NOMO-1 treated with dmso at 0.1 percent for 144 hours (cell line): ENCODE measurements around the gene CHCHD10.
"Not testable (repeated sequence)": the region's sequence is repeated elsewhere in the genome, so short reads cannot be mapped to it uniquely, and the experiment has no call there.

ENCODE experiments used
- DNase-seq: peaks from one replicate; lab custom pipeline; 2025; ENCODE audit not compliant: unreplicated experiment; lab: John Stamatoyannopoulos, UW

Gene CHCHD10

DNA sequence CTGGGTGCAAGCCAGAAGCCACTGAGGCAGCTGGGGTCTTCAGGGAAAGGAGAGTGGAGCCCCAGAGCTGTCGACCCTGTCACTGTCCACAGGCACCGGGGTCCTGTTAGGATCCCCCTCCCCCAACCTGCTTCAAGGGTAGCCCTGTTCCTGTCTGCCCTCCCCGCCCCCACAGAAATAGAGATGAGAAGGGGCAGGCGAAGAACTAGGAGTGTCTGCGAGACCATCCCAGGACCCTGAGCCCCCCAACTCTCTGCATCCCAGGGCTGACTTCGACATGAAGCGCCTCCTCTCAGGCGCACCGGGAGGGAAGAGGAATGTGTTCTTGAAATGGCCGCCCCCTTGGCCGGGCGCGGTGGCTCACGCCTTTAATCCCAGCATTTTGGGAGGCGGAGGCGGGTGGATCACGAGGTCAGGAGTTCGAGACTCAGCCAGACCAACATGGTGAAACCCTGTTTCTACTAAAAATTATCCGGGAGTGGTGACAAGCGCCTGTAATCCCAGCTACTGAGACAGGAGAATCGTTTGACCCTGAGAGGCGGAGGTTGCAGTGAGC, 16.3 kb downstream of the CHCHD10 start:
- no peak for DNase-seq

DNA sequence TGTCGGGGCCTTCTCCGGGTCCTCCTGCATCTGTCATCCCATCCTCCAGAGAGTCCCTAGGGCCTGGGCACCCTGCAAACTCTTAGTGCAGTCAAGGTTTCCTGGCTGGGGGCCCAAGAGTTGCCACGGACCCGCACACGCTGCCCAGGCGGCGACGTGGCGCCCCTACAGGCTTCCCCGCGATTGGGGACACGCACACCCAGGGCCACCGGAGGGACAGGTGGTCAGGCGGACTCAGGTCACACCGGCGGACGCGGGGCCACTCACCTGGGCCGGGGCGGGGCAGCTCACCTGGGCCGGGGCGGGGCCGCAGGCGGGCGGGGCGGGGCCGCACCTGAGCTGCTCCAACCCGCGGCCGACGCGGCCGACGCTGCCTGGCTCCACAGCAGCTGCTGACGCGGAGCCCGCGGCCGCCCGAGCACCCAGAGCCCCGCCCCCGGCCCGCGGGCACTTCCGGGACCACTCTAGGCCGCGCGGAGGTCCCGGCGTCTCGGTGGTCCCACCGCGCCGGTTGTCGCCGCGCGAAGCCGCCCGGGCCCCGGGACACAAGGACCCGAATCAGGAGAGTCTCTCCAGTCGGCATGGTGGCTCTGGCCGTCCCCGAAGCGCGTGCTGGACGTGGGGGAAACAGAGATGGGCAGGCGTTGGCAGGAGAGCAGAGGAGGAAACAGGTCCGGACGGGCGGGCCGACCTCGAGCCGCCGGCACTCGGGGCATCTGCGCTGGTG, 16.9 kb downstream of the CHCHD10 start, which contains the start of gene ZNF70:
TSS of gene ZNF70 (minus strand) at position 399 of the 727 bp plus-strand sequence. CDS start 5,972 bp downstream, outside the sequence.
- peak; percentile 72 for DNase-seq

DNA sequence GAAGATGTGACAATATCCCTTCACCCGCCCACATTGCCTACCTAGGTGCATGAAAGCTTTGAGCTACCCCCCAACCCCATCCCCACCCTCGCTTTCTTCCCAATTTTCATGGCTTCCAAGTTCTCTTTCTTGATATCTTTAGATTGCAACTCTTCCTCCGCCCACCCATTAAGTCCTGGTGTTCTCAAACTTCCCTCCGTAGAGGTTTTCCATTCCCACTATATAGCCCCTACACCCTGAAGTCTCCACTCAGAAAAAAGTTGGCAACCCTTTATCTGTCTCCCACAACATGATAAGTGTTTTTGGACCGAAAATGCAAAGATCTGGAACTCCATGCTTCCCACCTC, 17.4 kb downstream of the CHCHD10 start:
- no peak for DNase-seq

DNA sequence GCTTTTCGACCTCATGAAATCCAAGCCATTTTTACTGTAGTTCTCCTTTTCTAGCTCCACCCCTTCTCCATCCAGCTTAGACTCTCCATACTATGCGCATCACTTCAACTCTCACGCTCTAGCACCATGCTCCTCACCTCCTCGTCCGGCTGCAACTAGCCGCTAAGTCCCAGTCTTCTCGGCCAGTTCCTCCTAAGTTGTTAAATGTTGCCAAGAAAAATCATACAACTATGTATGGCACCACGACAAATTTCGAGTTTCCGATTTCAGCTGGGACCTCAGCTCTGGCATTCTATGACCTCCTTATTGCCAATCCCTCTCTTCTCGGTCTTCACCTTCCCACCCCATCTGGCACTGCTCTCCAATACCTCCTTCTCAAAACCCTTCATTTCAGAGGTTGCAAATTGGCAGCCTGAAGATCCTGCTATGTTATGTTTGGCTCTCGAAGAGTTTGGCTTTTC, 17.9 kb downstream of the CHCHD10 start:
- peak; percentile 42 for DNase-seq

DNA sequence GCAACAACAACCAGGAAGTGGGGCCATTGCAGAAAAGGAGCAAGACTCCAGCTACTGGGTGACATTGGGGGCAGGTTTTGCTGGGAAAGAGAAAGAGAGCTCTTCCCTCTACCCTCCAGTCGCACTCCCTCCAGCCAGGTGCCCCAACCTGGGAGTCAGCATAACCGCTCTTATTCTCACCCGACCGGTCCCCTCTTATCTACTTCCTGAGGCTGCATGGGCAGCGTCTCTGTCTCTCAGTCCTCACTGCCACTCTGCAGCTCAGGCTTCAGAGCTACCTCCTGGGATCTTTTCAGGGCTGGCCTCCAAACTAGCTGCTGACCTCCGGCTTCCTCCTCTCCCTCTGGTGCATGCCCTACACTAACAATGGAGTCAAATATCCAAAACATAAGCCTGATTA, 22.0 kb downstream of the CHCHD10 start:
- DNase-seq = no peak

DNA sequence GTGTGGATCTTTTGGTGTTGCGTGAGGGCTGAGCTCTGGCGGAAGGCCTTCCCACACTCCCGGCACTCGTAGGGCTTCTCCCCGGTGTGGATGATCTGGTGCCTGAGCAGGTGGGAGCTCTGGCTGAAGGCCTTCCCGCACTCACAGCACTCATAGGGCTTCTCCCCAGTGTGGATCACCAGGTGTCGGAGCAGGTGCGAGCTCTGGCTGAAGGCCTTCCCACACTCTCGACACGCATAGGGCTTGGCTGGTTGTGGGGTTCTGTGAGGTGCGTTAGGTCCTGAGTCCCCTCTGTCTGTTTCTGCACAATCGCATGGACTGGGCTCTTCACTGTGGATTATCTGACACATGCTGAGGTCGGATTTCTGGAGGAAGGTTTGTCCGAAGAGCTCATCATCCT, 23.3 kb downstream of the CHCHD10 start:
- no peak for DNase-seq

DNA sequence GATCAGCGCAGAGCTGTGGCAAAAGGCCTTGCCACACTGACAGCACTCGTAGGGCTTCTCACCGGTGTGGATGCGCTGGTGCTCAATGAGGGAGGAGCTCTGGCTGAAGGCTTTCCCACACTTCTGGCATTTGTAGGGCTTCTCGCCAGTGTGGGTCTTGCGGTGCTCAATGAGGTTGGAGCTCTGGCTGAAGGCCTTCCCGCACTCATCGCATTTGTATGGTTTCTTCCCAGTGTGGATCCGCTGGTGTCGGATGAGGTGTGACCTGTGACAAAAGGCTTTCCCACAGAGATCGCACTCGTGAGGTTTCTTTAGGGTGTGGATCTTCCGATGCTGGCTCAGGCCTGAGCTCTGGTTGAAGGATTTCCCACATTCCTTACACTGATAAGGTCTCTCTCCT, 23.8 kb downstream of the CHCHD10 start:
- DNase-seq = no peak

DNA sequence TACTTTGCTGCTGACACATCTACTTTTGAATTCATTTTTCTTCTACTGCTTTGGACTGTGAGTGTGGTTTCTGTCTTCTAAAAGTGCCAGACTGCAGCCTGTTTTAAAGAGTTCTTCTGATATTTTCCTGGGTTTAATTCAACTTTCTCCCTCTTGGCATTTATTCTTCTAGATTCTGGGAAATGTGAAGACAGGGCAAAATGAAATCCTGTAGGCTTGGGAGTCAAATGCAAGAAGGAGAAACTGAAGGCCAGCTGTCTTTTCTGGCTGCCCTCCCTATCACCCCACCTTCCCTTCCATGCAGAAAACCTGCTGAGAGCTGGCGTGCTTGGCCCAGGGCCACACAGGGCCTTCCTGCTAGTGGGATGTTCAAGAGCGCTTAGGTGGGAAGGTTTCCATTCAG, 24.5 kb downstream of the CHCHD10 start:
- no peak for DNase-seq

DNA sequence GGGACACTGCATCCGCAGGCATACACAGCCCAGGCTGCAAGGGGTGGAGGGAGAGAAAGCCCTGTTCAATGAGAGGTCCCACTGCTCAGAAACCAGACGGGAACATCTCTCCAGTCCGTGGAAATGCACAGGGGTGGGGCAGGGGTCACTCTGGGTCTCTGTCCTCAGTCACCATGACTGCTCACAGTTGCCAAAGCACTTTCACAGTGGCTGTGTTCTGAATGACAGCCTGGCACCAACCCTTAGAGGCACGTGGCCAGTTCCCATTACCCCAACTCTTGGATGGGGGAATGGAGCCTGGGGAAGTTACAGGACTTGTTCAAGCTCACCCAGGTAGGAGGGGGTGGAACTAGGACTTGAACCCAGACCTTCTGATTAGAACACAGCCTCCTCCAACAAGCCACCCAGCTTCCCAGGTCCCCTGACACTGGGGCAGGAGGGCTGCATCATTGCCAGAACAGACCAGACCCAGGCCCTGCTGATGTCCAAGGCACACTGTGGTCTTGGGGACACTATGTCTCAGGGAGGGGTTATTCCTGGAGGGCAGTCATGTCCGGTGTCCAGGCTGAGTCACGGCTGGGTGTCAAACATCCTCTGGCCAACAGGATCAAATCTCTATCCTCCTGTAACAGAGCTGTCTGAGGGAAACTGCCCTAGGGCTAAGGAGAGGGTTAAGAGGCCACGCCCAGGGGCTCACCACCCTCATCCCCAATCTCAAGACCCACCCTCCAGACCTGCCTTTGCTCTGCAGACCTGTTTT, 25.1 kb downstream of the CHCHD10 start:
- no peak for DNase-seq

DNA sequence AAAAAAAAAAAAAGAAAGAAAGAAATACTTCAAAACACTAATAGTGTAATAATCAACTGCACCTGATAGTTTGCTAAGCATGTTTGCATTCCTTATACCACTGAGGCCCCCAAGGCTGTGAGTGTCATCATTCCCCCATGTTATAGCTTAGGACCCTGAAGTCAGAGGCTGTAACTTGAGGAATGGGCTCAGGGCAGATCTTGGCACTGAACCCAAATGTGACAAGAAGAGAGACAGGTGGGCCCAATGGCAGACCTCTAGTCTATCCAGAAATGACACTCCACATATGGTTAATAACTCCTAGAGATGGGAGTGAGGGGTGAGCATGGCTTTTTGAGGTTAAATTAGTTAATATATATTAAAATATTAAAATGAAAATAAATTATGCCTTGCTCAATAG, 30.1 kb downstream of the CHCHD10 start:
- no peak for DNase-seq

DNA sequence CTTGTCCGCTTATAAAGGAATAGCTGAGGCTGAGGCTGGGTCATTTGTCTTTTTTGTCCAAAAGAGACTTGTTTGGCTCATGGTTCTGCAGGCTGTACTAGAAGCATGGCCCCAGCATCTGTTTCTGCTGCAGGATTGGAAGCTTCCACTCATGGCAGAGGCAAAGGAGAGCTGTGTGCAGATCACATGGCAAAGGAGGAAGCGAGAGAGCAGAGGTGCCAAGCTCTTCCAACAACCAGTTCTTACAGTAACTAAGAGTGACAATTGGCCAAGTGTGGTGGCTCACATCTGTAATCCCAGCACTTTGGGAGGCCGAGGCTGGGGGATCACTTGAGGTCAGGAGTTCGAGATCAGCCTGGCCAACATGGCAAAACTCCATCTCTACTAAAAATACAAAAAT, 39.7 kb downstream of the CHCHD10 start:
- DNase-seq = not testable (repeated sequence)

DNA sequence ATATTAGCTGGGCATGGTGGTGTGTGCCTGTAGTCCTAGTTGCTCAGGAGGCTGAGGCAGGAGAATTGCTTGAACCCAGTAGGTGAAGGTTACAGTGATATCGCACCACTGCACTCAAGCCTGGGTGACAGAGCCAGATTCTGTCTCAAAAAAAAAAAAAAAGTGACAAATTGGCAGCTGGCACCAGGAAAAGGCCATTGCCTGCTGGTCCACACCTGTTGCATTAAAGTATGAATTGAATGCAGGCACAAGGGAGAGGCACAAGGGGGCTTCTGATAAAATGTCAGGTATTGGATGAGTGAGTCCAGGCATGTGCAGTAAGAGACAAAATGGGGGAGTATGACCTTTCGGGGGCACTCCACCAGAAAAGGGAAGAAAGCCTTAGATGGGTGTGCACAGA, 45.0 kb downstream of the CHCHD10 start:
- DNase-seq = no peak

DNA sequence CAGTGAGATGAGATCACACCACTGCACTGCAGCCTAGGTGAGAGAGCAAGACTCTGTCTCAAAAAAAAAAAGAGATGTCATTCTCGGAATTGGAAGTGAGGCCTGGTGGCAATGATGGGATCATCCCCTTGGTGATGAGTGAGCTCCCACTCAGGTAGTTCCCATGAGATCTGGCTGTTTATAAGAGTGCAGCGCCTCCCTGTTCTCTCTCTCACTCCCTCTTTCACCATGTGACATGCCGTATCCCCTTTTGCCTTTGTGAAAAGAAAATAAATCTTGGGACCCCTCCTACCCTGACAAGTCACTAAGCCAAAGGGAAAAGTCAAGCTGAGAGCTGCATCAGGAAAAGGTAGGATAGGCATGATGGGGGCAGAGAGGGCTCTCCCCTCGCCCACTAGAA, 45.6 kb downstream of the CHCHD10 start:
- no peak for DNase-seq

DNA sequence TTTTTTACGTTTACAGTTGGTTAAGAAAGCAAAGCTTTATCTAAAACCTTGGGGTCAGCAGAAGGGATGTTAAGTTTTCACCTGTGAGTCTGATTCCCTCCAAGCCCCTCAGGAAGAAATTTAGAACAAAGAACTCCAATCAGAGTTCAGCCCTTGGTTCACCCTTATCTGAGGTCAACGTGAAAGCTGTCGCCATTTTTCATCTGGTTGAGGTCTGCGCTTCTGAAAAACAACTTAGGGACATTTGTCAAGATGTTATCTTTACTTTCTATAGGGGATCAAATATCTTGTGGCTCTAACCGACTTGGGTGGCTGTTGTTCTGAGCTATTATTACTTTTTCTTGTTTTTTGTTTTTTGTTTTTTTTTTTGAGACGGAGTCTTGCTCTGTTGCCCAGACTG, 46.9 kb downstream of the CHCHD10 start:
- DNase-seq = no peak

DNA sequence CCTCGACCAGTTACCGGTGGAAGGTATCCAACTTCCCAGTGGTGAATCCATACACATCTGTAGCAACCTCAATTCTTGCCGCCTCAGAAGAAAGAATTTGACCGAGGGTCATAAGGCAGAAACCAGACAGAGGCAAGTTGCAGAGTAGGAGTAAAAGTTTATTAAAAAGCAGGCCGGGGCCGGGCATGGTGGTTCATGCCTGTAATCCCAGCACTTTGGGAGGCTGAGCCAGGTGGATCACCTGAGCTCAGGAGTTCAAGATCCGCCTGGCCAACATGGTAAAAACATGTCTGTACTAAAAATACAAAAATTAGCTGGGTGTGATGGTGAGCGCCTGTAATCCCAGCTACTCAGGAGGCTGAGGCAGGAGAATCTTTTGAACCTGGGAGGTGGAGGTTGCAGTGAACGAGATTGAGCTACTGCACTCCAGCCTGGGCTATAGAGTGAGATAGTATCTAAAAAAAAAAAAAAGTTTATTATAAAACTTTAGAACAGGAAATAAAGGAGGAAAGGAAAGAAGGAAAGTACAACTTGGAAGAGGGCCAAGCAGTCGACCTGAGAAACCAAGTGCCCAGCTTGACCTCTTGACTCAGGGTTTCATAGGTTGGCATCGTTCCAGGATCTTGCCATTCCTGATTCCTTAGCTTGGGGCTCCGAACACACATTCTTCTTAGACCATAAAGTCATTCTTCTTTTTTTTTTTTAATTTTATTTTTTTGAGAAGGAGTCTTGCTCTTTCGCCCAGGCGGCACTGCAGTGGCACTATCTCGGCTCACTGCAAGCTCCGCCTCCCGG, 49.2 kb downstream of the CHCHD10 start:
- DNase-seq = no peak

DNA sequence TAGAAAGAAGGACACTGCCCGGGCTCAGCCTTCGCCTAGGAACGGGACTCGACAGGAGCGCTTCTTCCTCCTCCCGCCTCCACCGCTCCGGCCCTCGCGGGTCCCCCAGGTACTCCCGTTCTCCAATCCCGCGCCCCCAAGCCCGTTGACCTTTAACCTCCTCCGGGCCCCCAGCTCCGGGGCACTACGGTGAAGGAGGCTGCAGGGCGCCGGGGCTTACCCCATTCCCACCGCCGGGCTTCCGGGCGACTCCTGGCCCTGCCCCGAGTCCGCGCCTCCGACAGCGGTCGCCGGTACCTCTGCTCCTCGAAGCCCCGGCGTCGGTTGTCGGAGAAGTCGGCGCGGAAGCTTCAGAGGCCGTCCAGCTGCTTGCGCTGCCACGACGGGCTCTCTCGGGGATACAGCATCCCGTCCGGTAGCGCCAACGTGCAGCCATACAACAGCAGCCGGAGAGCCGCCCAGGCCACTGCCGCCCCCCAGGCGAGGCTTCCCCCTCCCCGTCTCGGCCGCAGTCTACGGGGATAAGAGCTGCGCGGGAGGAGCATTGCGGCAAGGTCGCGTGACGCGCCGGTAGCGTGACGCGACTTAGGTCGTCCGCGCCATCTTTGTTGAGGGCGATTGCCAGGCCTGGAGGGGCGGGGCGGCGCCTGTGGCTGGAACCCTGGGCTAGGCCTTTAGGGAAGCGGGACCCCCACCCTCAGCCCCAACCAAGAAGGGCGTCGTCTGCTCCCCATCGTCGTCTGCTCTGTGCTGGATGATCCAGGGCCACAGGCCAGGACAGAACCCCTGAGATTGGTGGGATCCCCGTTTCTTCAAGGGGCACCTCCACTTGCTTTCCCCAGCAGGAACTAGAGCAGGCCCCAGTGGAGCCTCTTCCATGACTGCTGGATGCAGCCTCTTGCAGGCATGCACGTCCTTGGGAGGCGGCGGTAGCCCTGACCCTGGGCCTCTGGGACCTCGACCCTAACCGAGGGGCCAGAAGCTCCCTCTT, 50.7 kb downstream of the CHCHD10 start:
- DNase-seq = peak; percentile 75
